Stomach (tissue), 9 donors: Measurements from ENCODE around the gene CHN1. TPM values are rescaled to one million over a fixed set of nuclear protein-coding genes. Genes with fewer than 3 reads are reported as not detected.

Experiments used
- DNase-seq, 2 donors: peaks; one replicate each; pipeline versions ENCODE4 v3.0.0 to v3.0.0-alpha.2; 2013 to 2019
- H3K27ac ChIP-seq, 5 donors: fragments of 200-600 bp in 4 of 5; sonication (generic) in 4 of 5; one replicate each; pipeline ENCODE4 v1.5.1; 2013 to 2019; ENCODE audit warnings: mild to moderate bottlenecking in 1 of 5, moderate library complexity in 1 of 5
- H3K27me3 ChIP-seq, 3 donors: fragments of 200-600 bp; sonication (generic); one replicate each; pipeline ENCODE4 v1.5.1; 2017 to 2019; ENCODE audit warnings: mixed run types in 1 of 3
- H3K36me3 ChIP-seq, 4 donors: fragments of 200-600 bp; sonication (generic); 1 replicate in 3 of 4; 2 replicates in 1 of 4; pipeline ENCODE4 v1.5.1; 2016 to 2019
- H3K4me1 ChIP-seq, 4 donors: fragments of 200-600 bp; sonication (generic); one replicate each; pipeline ENCODE4 v1.5.1; 2016 to 2019
- H3K4me3 ChIP-seq, 4 donors: fragments of 200-600 bp; sonication (generic) in 3 of 4; one replicate each; pipeline ENCODE4 v1.5.1; 2016 to 2019; ENCODE audit warnings: mild to moderate bottlenecking in 1 of 4
- H3K9me3 ChIP-seq, 4 donors: fragments of 200-600 bp; sonication (generic); one replicate each; pipeline ENCODE4 v1.5.1; 2016 to 2019
- EP300 ChIP-seq: sonication (generic); formaldehyde crosslinking; IDR thresholded peaks from one replicate; pipeline ENCODE4 v1.6.1; 2017; ENCODE audit warnings: antibody characterized with exemption
- POLR2A ChIP-seq, 4 donors: fragments of 450-650 bp; IDR thresholded peaks; one replicate each; pipeline ENCODE4 v1.6.1; 2016; ENCODE audit warnings: antibody characterized with exemption in 4 of 4, control low read depth in 2 of 4, mild to moderate bottlenecking in 1 of 4, moderate library complexity in 1 of 4
- POLR2AphosphoS5 ChIP-seq, 3 donors: sonication (generic); formaldehyde crosslinking; IDR thresholded peaks; one replicate each; pipeline ENCODE4 v1.6.1; 2016; ENCODE audit warnings: antibody characterized with exemption in 3 of 3
- WGBS, 5 donors: extraction: QIAGEN DNeasy Blood & Tissue Kit in 3 of 5; methylation state at CpG; one replicate each; pipeline versions ENCODE4 v1.1.5 to v1.1.7; 2013 to 2018; 5-methylcytosine and 5-hydroxymethylcytosine counted together
- intact Hi-C: fragments of 100-400 bp; cut with DNase I; formaldehyde crosslinking; loops from one replicate; pipeline ENCODE4 v1.15.1; 2023; ENCODE audit warnings: low total_unique reads
- polyA plus RNA-seq, 3 donors: library from polyadenylated mRNA; stranded (reverse); fragments of 200-250 nt; gene quantifications; one replicate each; pipeline ENCODE4 v1.2.3, GENCODE V29; 2013
- total RNA-seq, 5 donors: library from RNA; depleted of rRNA; stranded (reverse); fragments of >200 nt; gene quantifications; one replicate each; pipeline versions ENCODE4 v1.1.0 to v1.2.3, GENCODE V29; 2014 to 2016
- TF ChIP-seq, protein P1 (sequence below), 7 experiments: fragments of 450-650 bp in 4 of 7; fragments of 200-600 bp in 3 of 7; sonication (generic) in 3 of 7; IDR thresholded peaks; one replicate each; pipeline ENCODE4 v1.5.1; 2016 to 2019; ENCODE audit warnings: antibody characterized with exemption in 7 of 7, control low read depth in 2 of 7, mild to moderate bottlenecking in 1 of 7
- donor health status: healthy with polysubstance abuse.
- donor health status: Bipolar disorder and iron deficiency.
- donor health status: healthy.

Gene CHN1
- total and polyA plus RNA-seq, 8 donors, result 2.3 to 50.9 (median 12.2) TPM; not detected in 1

DNA sequence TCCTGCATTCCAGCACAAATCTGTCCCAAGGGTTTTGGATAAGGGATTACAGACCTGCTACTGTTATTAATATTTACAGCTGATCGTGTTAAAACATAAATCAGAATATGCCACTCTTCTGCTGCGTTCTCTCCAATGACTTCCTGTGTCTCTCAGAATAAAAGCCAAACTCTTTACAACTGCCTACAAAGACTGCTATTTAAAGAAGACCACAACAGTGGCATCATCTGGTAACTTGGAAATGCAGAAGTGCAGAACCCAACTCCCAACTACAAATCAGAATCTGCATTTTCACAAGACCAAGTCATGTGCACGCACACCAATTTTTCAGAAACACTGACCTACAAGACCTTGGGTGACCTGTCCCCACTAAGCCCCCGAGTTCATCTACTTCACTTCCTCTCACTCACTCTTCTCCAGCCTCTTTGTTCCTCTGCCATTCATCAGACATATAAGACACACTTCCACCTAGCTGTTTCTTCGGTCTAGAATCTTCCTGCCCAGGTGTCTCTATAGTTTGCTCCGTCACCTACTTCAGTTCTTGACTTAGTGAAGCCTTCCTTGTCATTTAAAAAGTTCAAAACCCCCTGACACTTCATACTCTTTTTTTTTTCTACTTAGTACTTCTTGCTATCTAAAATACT lies 36.0 kb downstream of the CHN1 start:
- Histone ChIP-seq H3K4me1 (peaks cover 5 to 41% (median 20%) of the 10 kb centered on the region in 4 donors), H3K9me3 (no peaks in the 10 kb centered on the region), H3K36me3 (no peaks in the 10 kb centered on the region), H3K4me3 (no peak overlapping the region), H3K27ac (no peak overlapping the region), H3K27me3 (no peaks in the 10 kb centered on the region)
- WGBS, 5 donors, result 71 to 82% (median 79%) methylated on average over 6 of the region's 6 CpGs
- TF ChIP-seq POLR2AphosphoS5 (IDR thresholded peaks at IDR 0.05), result no peak
- no peak for TF ChIP-seq EP300
- TF ChIP-seq POLR2A (IDR thresholded peaks at IDR 0.05), result no peak
- TF ChIP-seq, protein P1, sequence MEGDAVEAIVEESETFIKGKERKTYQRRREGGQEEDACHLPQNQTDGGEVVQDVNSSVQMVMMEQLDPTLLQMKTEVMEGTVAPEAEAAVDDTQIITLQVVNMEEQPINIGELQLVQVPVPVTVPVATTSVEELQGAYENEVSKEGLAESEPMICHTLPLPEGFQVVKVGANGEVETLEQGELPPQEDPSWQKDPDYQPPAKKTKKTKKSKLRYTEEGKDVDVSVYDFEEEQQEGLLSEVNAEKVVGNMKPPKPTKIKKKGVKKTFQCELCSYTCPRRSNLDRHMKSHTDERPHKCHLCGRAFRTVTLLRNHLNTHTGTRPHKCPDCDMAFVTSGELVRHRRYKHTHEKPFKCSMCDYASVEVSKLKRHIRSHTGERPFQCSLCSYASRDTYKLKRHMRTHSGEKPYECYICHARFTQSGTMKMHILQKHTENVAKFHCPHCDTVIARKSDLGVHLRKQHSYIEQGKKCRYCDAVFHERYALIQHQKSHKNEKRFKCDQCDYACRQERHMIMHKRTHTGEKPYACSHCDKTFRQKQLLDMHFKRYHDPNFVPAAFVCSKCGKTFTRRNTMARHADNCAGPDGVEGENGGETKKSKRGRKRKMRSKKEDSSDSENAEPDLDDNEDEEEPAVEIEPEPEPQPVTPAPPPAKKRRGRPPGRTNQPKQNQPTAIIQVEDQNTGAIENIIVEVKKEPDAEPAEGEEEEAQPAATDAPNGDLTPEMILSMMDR (IDR thresholded peaks at IDR 0.05), result no peak
- intact Hi-C loops, result no loop called here
- no peak for DNase-seq

DNA sequence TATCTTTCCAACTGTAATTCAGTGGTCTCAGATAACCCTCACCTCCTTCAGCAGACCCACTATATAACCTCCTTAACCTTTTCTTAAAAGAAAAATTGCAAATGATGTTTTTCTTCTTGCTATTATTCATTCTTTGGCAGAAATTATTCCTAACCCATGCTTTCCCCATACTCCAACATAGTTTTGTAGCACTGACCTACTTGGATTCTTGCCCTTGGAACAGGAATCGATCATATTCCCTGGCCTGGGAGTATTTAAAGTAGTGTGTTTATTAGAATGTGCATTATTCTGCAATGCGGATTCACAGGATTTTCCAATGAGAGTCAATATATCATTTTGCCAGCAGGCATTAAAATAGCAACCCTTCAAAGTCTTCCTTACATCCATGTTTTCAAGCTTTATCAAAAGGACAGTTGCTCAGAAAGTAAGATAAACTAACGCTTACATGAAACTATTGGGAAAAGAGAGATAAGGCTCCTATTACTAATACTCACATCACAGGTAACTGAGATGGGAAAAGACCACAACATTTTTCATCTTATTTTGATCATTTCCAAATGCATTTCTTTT lies 37.4 kb downstream of the CHN1 start:
- H3K4me3 ChIP-seq, result no peak overlapping the region
- no peaks in the 10 kb centered on the region for H3K27me3 ChIP-seq
- peak in 1 of 2 donors; percentile 57 for DNase-seq
- no peaks in the 10 kb centered on the region for H3K9me3 ChIP-seq
- H3K36me3 ChIP-seq, result no peaks in the 10 kb centered on the region
- no peak for TF ChIP-seq EP300
- TF ChIP-seq POLR2AphosphoS5 (IDR thresholded peaks at IDR 0.05), result no peak
- TF ChIP-seq, protein P1 (IDR thresholded peaks at IDR 0.05), result no peak
- no peak for TF ChIP-seq POLR2A (IDR thresholded peaks at IDR 0.05)
- intact Hi-C loops, result no loop called here
- no peak overlapping the region for H3K27ac ChIP-seq
- peaks cover 5 to 34% (median 15%) of the 10 kb centered on the region in 4 donors for H3K4me1 ChIP-seq
- WGBS, 5 donors, result 44 to 50% (median 49%) methylated on average over 3 of the region's 3 CpGs

DNA sequence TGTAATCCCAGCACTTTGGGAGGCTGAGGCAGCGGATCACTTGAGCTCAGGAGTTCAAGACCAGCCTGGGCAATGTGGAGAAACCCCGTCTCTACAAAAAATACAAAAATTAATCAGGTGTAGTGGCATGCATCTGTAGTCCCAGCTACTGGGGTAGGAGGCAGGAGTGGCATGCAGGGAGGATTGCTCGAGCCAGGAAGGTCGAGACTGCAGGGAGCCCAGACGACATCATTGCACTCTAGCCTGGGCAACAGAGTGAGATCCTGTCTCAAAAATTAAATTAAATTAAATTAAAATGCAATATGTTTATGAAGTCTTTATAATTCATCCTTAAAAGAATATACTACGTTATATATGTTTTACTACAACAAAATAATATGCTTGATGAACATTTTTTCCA lies 38.1 kb downstream of the CHN1 start:
- Histone ChIP-seq H3K27ac (peak overlapping the region in 1 of 5 donors; percentile 16), H3K9me3 (no peaks in the 10 kb centered on the region), H3K4me3 (no peak overlapping the region), H3K4me1 (peaks cover 3 to 27% (median 8%) of the 10 kb centered on the region in 4 donors), H3K27me3 (no peaks in the 10 kb centered on the region), H3K36me3 (no peaks in the 10 kb centered on the region)
- WGBS, 5 donors, result 88 to 96% (median 92%) methylated on average over 6 of the region's 6 CpGs
- no peak for DNase-seq
- intact Hi-C loops, result no loop called here
- no peak for TF ChIP-seq POLR2A (IDR thresholded peaks at IDR 0.05)
- no peak for TF ChIP-seq EP300

DNA sequence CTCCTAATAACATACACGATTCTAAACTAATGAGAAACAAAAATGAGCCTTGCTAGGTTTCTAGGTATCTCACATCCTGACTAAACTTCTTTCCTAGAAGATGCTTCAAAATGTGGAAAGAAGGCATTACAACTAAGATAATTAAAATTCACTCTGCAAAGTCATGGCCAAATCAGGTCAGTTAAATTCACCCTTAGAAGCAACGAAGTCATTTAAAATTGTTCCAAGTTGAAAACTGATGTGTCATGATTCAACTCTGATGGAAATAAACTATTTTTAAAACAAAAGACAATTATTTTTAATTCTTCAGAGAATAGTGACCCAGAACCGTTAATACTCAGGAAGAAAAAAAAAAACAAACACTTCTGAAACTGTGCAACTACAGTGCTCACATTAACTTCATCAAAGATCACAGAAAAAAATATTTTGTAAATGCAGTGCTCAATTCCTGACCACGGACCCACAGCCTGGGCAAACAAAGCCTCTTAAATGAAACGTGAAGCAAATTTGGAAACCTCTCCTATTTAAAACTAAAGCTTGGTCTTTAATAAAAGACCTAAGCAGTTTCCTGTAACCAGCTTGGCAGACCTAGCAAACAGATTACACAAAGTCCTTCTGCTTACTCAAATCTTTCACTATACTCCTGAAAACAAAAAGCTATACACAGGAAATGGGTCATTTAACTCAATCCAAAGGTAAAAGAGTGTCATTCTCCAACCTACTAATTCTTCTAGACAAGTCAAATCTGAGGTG lies 39.0 kb downstream of the CHN1 start:
- Histone ChIP-seq H3K27me3 (no peaks in the 10 kb centered on the region), H3K27ac (peak overlapping the region in 3 of 5 donors; percentile 2 to 31 (median 16)), H3K36me3 (no peaks in the 10 kb centered on the region), H3K4me1 (peaks cover 0 to 21% (median 3%) of the 10 kb centered on the region in 4 donors), H3K4me3 (no peak overlapping the region), H3K9me3 (no peaks in the 10 kb centered on the region)
- no peak for TF ChIP-seq EP300
- TF ChIP-seq POLR2A (IDR thresholded peaks at IDR 0.05), result no peak
- no peak for TF ChIP-seq POLR2AphosphoS5 (IDR thresholded peaks at IDR 0.05)
- 20 to 33% (median 29%) methylated on average over 5 of the region's 5 CpGs for WGBS, 5 donors
- intact Hi-C loops, result no loop called here
- peak in 1 of 2 donors; percentile 24 for DNase-seq

DNA sequence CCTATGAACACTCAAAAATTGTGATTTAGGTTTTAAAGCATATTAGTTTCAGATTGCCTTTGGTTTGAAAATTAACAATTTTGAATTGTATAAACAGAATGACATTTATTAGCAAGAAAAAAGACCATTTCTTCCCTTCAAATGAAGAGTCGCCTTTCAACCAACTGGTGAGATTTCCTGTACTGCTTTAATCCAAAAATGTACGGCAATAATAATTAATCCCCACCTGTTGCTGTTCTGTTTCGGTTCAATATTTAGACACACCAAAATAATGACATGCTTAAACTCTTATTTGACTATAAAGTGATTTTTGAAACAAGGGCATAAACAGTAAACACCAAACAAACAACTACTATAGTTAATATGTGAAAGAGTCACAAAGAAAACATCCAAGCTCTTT lies 39.6 kb downstream of the CHN1 start:
- intact Hi-C loops, result no loop called here
- H3K36me3 ChIP-seq, result no peaks in the 10 kb centered on the region
- no peaks in the 10 kb centered on the region for H3K9me3 ChIP-seq
- H3K4me1 ChIP-seq, result peaks cover 0 to 21% (median 3%) of the 10 kb centered on the region in 4 donors
- H3K4me3 ChIP-seq, result no peak overlapping the region
- TF ChIP-seq POLR2A (IDR thresholded peaks at IDR 0.05) (no peak), EP300 (no peak), POLR2AphosphoS5 (IDR thresholded peaks at IDR 0.05) (no peak)
- TF ChIP-seq, protein P1 (IDR thresholded peaks at IDR 0.05), result no peak
- H3K27me3 ChIP-seq, result no peaks in the 10 kb centered on the region
- DNase-seq, result no peak
- WGBS, 5 donors, result 80 to 89% (median 86%) methylated on average over 3 of the region's 3 CpGs
- H3K27ac ChIP-seq, result peak overlapping the region in 2 of 5 donors; percentile 2 to 16
